HL-60/S4 treated with retinoic acid at 250 ng/mL for 4 days and 3 days (cell line): ENCODE data around the gene NAXD.
"Not testable (repeated sequence)": the region's sequence is repeated elsewhere in the genome, so short reads cannot be mapped to it uniquely, and the experiment has no call there.

Experiments used
- in situ Hi-C: fragments of 300-500 bp; cut with MboI; formaldehyde crosslinking; loops from 2 replicates; pipeline ENCODE4 v1.7.0; 2022; ENCODE audit warnings: low sequenced_read_pairs

NAXD gene

DNA sequence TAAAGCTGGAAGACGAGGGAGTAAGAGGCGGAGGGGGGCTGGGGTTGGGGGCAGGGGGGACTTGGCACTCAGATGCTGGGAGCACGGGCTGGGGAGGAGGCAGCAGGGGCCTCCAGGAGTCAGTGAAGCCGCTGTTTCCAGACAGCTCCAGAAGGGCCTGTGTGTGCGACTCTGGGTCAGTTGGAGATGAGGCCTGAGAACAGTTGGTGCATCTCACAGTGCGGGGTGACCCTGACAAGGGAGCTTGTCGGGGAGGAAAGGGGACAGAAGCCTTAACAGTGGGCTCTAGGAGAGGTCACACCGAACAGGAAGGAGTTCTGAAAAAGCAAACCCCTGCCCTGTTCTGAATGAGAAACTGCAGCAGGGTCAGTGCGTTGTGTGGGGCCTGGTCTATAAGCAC is 11.2 kb downstream of the NAXD start:
- in situ Hi-C loops = no loop called here

GRCh38 chr13:110627351-110627750 is 12.0 kb downstream of the NAXD start:
- in situ Hi-C loops = no loop called here

- in situ Hi-C loops = no loop called here
These were observed 12.6 kb downstream of the NAXD start for GRCh38 chr13:110627761-110628476.

DNA sequence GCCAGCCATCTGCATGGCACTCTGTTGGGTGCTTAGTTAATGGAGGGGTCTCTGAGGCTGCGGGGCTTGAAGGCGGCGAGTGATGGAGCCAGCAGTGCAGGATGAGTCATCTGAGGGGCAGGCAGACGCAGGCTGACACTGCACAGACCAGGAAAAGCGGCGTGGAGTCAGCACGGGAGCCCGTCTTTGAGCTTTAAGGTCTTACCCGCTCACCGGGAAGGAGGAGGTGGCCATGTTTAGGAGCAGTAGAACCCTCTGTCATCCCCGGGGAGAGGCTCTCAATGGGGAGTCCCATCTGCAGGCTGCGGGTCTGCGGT is 13.1 kb downstream of the NAXD start:
- in situ Hi-C loops = no loop called here

- in situ Hi-C loops = no loop called here
These were observed 13.8 kb downstream of the NAXD start for GRCh38 chr13:110628952-110629701.

- in situ Hi-C loops = no loop called here
These were observed 14.4 kb downstream of the NAXD start for GRCh38 chr13:110629735-110630134.

DNA sequence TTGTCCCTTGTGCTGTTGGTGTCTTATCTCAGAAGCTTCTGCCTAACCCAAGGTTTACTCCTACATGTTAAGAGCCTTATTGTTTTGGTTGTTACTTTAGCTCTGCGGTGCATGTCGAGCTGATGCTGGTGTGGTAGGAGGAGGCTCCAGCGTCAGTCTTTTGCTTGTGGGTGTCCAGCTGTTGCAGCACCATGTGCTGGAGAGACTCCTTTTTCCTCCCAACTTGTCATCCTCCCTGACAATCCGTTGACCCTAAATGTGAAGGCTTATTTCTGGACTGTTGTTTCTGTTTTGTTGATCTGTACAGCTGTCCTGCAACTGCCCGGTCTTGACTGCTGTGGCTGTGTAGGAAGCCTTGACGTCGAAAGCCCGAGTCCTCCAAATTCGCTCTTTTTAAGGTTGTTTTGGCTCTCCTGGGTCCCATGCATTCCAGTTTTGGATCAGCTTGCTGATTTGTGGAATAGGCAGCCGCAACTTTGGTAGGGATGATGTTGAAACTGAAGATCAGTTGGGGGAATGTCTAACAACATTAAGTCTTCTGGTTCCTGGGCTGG is 15.3 kb downstream of the NAXD start:
- in situ Hi-C loops = no loop called here

GRCh38 chr13:110632255-110632654 is 16.9 kb downstream of the NAXD start:
- in situ Hi-C loops = not testable (repeated sequence)

DNA sequence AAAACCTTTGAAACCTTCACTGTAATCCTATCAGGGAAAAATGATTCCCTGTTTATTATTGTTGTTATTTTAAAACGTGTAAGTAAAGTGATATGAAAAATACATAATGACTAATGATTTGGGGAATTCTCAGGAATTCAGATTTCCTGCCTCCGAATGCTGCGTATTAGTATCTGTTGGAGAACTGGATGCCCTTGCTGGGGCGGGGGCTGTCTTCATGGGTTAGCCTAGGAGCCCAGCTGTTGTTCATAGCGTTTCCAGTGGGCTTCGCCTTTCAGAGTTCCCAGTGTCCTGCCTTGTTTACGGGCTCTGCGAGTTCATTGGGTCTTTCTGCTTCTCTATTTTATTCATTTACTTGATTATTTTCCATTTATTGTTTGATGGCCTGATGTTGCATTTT is 18.4 kb downstream of the NAXD start:
- in situ Hi-C loops = no loop called here

GRCh38 chr13:110634558-110634957 is 19.2 kb downstream of the NAXD start:
- in situ Hi-C loops = no loop called here

DNA sequence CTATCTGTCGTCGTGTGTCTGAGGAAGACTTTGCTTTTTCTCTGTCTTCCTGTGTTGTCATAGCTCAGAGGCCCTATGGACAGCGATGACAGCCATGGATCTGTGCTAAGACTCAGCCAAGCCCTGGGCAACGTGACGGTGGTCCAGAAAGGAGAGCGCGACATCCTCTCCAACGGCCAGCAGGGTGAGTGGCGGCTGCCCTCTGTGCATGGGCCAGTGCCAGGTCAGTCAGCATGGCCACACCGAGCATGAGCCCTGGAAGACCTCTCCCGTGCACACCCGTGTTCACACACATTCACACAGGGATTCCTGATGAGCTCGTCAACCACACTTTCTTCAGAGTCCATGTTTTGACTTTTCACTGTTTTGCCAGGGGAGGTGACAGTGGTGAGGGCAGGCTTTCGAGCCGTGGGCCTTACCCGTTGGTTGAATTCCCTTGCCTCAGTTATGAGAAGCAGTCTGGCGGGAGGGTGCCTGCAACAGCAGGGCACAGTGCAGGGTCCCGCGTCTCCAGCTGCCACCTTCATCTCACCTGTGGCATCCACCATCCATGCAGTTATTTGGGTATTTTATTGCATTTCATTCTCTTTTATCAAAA is 20.2 kb downstream of the NAXD start:
- in situ Hi-C loops = no loop called here

- in situ Hi-C loops = no loop called here
These were observed 20.7 kb downstream of the NAXD start for GRCh38 chr13:110636053-110636475.

- in situ Hi-C loops = no loop called here
These were observed 21.4 kb downstream of the NAXD start for GRCh38 chr13:110636701-110637201.

DNA sequence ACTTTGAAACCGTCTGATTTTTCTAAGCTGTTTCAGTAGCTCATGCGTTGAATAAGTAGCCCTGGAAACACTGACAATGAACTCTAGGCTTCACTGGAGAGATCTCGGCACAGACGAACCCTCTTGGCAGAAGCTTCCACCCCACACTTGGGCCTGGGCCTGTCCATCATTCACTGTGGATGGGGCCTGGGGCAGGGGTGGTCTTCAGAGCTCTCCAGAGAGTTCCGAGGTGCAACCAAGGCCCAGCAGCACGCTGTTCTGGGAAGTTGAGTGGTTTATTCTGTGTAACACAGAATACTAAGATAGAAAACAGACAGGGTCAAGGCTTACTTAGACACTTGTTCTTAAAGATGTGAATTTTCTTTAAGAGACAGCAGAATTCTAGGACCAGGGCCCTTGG is 21.9 kb downstream of the NAXD start:
- in situ Hi-C loops = no loop called here

GRCh38 chr13:110637747-110638146 is 22.4 kb downstream of the NAXD start:
- in situ Hi-C loops = no loop called here

GRCh38 chr13:110638257-110638656 is 22.9 kb downstream of the NAXD start:
- in situ Hi-C loops = no loop called here

GRCh38 chr13:110638814-110639806 is 23.8 kb downstream of the NAXD start:
- in situ Hi-C loops = no loop called here

DNA sequence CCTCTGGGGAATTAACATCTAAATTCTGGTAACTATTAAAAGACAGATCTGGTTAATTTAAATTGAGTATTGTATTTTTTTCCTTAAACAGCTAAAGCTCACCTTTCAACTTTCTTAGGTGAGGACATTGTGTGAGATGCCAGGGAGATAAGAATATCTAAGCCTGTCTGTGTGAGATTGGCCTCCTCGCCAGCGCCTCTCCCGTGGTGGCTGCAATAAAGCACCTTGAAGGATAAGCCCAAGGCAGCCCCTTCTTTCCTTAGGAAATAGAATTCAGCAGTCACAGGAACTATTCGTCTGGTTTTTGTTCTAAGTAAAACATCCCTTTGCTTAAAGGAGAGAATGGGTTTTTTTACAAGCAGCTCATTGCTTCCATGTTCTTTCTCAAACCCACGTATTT is 24.6 kb downstream of the NAXD start:
- in situ Hi-C loops = no loop called here

DNA sequence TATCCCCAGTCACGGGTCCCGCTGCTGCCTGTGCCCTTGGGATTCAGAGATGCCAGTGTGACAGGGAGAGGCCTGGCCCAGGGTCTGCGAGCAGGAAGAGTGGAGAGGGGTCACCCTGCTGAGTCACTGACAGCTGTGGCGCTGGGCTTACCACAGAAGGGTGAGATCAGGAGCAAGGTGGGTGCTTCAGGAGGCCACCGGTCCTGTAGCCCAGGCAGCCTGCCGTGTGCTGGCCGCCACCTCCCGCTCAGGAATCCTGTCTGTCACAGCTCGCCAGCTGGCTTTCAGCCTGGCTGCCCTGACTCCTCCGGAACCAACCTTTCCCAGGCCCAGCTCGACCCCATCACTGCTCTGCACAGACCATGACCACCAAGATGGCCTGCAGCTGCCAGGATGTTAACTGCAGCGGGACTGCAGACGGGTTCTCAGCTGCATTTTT is 25.3 kb downstream of the NAXD start:
- in situ Hi-C loops = no loop called here
